PC-3 (cell line): Measurements from ENCODE around the gene WIZ. TPM values are rescaled to one million over a fixed set of nuclear protein-coding genes. Genes with fewer than 3 reads are reported as not detected.

Experiments used
- ATAC-seq: fragments of 200-7000 bp; cut with Tn5 transposase; 2 replicates; pipeline ENCODE4 v1.9.1; 2020; ENCODE audit warnings: mild to moderate bottlenecking, moderate library complexity
- BruUV-seq: library from RNA; stranded (reverse); fragments of 400-500 nt; replicated peaks from 2 replicates; lab custom pipeline; 2021; lab: Mats Ljungman, UMichigan
- CTCF ChIA-PET: fragments of 300-600 bp; sonication (Branson Sonifier 250); formaldehyde crosslinking; loops from one replicate; lab custom pipeline; 2022; ENCODE audit warnings: antibody characterized with exemption; lab: Charles Lee
- POLR2A ChIA-PET: fragments of 300-600 bp; sonication (Branson Sonifier 250); formaldehyde crosslinking; loops from one replicate; lab custom pipeline; 2022; ENCODE audit warnings: antibody characterized with exemption; ENCODE audit not compliant: unreplicated experiment; lab: Charles Lee
- DNase-seq: peaks from one replicate; pipeline ENCODE4 v3.0.0-alpha.2; 2015
- H2AFZ ChIP-seq: fragments of 300-600 bp; sonication (generic); 2 replicates; pipeline ENCODE4 v1.6.0; 2016; ENCODE audit warnings: antibody characterized with exemption, low read length
- H3F3A ChIP-seq: fragments of 300-600 bp; sonication (generic); one replicate; pipeline ENCODE4 v1.6.0; 2017; ENCODE audit warnings: antibody characterized with exemption, low read length, control low read depth, mild to moderate bottlenecking; ENCODE audit not compliant: unreplicated experiment
- H3K27ac ChIP-seq: fragments of 300-600 bp; sonication (generic); 2 replicates; pipeline ENCODE4 v1.5.1; 2016; ENCODE audit warnings: mild to moderate bottlenecking, low read length
- H3K27me3 ChIP-seq: fragments of 300-600 bp; sonication (generic); 2 replicates; pipeline ENCODE4 v1.6.1; 2016; ENCODE audit warnings: low read length, mixed read lengths
- H3K36me3 ChIP-seq: fragments of 300-600 bp; sonication (generic); 2 replicates; pipeline ENCODE4 v1.6.1; 2016; ENCODE audit warnings: low read depth, mixed run types, low read length, mixed read lengths
- H3K4me1 ChIP-seq: fragments of 300-600 bp; sonication (generic); 2 replicates; pipeline ENCODE4 v1.5.1; 2016; ENCODE audit warnings: low read length; ENCODE audit not compliant: insufficient read depth
- H3K4me2 ChIP-seq: fragments of 300-600 bp; sonication (generic); 2 replicates; pipeline ENCODE4 v1.6.0; 2016; ENCODE audit warnings: low read length
- H3K4me3 ChIP-seq: fragments of 300-600 bp; sonication (generic); 2 replicates; pipeline ENCODE4 v1.5.1; 2016; ENCODE audit warnings: mild to moderate bottlenecking, low read length, mixed read lengths
- H3K79me2 ChIP-seq: fragments of 300-600 bp; sonication (generic); 2 replicates; pipeline ENCODE4 v1.6.1; 2017; ENCODE audit warnings: low read length, mixed read lengths
- H3K9ac ChIP-seq: fragments of 300-600 bp; sonication (generic); 2 replicates; pipeline ENCODE4 v1.6.0; 2016; ENCODE audit warnings: mild to moderate bottlenecking, low read length
- H3K9me2 ChIP-seq: fragments of 300-600 bp; sonication (generic); replicated peaks from 2 replicates; pipeline ENCODE4 v1.6.1; 2016; ENCODE audit warnings: mixed run types, low read length, mixed read lengths
- H3K9me3 ChIP-seq: fragments of 300-600 bp; sonication (generic); 2 replicates; pipeline ENCODE4 v1.6.1; 2016; ENCODE audit warnings: low read length, mixed read lengths
- H4K20me1 ChIP-seq: fragments of 300-600 bp; sonication (generic); 2 replicates; pipeline ENCODE4 v1.6.1; 2016; ENCODE audit warnings: low read length, mixed read lengths
- CTCF ChIP-seq: fragments of 300-600 bp; sonication (generic); conservative IDR thresholded peaks from 2 replicates; pipeline ENCODE4 v1.5.1; 2017; ENCODE audit warnings: antibody characterized with exemption, low read depth, mild to moderate bottlenecking, low read length
- EZH2 ChIP-seq: fragments of 300-600 bp; sonication (generic); IDR thresholded peaks from one replicate; pipeline ENCODE4 v1.6.1; 2017; ENCODE audit warnings: antibody characterized with exemption, mild to moderate bottlenecking, low read length; ENCODE audit not compliant: unreplicated experiment
- EZH2phosphoT487 ChIP-seq: fragments of 300-600 bp; sonication (generic); IDR thresholded peaks from 2 replicates; pipeline ENCODE4 v1.6.1; 2018; ENCODE audit warnings: mild to moderate bottlenecking, antibody characterized with exemption, low read length, borderline replicate concordance
- intact Hi-C: fragments of 100-400 bp; cut with micrococcal nuclease; formaldehyde crosslinking; loops from 2 replicates; pipeline ENCODE4 v1.9.0; 2023
- total RNA-seq: library from RNA; depleted of rRNA; stranded (reverse); fragments of >200 nt; gene quantifications from 2 replicates; pipeline ENCODE4 v1.2.3, GENCODE V29; 2014

WIZ gene
- total RNA-seq, 1 experiment from 2014 or later, result 35.1 TPM

- Histone ChIP-seq H3K4me1 (peaks cover 15% of the 10 kb centered on the region; the same call in 1 of the 2 replicates), H3K79me2 (no peaks in the 10 kb centered on the region), H2AFZ (peak overlapping the region; percentile 55), H3K27me3 (no peaks in the 10 kb centered on the region), H3K9ac (no peak overlapping the region), H3K36me3 (no peaks in the 10 kb centered on the region), H3K4me3 (peak overlapping the region; percentile 57), H3K9me2 (0 out of 2 replicates have a peak, but pooled peaks cover 4% of the 10 kb centered on the region), H4K20me1 (no peaks in the 10 kb centered on the region), H3F3A (no peaks in the 10 kb centered on the region), H3K4me2 (peak overlapping the region; percentile 82), H3K9me3 (no peaks in the 10 kb centered on the region), H3K27ac (no peak overlapping the region)
- BruUV-seq, result no TSS peak
- intact Hi-C loops, result loop anchor here (2.0 kb wide), 1 partner anchor 16 kb away; no protein-coding TSS in a partner anchor
- DNase-seq (no peak), ATAC-seq (no peak)
- TF ChIP-seq EZH2phosphoT487 (no peak), EZH2 (no peak), CTCF (no peak)
- POLR2A ChIA-PET, result no interaction called here
- CTCF ChIA-PET, result no interaction called here
Observed at GRCh38 chr19:15448778-15449619, 757 bp downstream of the WIZ start.

- intact Hi-C loops, result loop anchor here (2.0 kb wide), 1 partner anchor 15 kb away; no protein-coding TSS in a partner anchor
- ChIA-PET CTCF (no interaction called here), POLR2A (no interaction called here)
- H3K79me2 ChIP-seq, result no peaks in the 10 kb centered on the region
- no peak overlapping the region for H3K4me2 ChIP-seq
- peaks cover 13% of the 10 kb centered on the region; the same call in 1 of the 2 replicates for H3K4me1 ChIP-seq
- DNase-seq (no peak), ATAC-seq (no peak)
- no peak for TF ChIP-seq CTCF
- no peak for TF ChIP-seq EZH2
- TF ChIP-seq EZH2phosphoT487, result no peak
- no peaks in the 10 kb centered on the region for H3K36me3 ChIP-seq
- no peaks in the 10 kb centered on the region for H4K20me1 ChIP-seq
- no TSS peak for BruUV-seq
- H3K9me3 ChIP-seq, result no peaks in the 10 kb centered on the region
- H3F3A ChIP-seq, result no peaks in the 10 kb centered on the region
- H3K27ac ChIP-seq, result no peak overlapping the region
- no peak overlapping the region for H3K4me3 ChIP-seq
- H2AFZ ChIP-seq, result no peak overlapping the region
- no peaks in the 10 kb centered on the region for H3K27me3 ChIP-seq
- 0 out of 2 replicates have a peak, but pooled peaks cover 4% of the 10 kb centered on the region for H3K9me2 ChIP-seq
- H3K9ac ChIP-seq, result no peak overlapping the region
Observed at GRCh38 chr19:15448044-15448777, 1.5 kb downstream of the WIZ start.
